HG03064 (cell line): Measurements from ENCODE around the gene ASS1.

Experiments
- ATAC-seq: cut with Tn5 transposase; IDR thresholded peaks from one replicate; pipeline ENCODE4 v1.9.1; 2021; ENCODE audit warnings: low read depth; ENCODE audit not compliant: unreplicated experiment

The ASS1 gene

DNA sequence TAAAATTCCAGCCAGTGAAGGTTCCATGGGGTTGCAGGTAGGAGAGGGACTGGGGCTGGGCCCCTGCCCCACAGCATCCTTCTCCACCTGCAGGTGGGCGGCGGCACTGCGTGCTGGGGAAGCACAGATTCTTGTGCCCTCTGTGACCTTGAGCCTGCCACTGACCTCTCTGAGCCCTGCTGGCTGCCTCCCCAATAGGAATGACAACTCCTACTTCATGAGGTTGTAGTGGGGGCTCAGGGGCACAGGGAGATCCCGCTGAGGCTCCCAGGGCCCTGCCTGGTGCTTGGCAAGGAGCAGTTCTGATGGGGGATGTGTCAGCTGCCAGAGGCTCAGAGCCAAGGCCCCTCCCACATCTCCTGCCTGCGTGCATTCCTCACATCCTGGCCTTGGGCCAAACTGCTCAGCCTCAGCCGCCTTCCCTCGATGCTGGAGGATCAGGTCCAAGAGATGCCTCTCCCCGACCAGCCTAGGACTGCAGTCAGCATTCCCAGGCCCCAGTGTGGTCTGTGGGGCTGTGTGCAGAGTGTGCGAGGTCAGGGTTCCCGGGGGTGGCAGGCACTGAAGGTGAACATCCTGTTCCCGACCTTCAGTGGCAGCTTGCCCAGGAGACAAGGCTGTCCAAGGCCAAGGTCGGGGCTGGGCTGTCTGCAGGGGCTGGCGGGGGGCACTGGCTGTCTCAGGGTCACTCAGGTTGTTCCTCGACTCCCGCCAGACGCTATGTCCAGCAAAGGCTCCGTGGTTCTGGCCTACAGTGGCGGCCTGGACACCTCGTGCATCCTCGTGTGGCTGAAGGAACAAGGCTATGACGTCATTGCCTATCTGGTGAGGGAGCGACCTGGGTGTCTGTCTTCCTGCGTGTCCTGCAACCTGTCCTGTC is 7.0 kb downstream of the ASS1 start:
- no peak for ATAC-seq

DNA sequence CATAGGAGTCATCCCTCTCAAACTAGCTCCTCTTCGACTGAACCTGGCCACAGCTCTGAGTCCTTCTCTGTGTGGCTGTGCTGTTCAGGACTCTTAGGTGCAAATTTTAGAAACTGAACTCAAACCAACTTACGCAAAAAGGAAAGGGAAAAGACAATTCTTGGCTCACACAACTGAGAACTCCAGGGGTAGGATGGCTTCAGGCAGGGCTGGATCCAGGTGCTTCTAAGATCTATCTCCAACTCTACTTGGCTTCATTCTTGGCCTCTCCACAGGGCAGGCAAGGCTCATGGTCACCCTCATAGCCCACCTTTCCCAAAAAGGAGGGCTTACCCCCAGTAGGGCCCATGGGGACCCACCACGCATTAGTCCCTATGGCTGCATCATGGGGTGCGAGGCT is 8.1 kb downstream of the ASS1 start:
- ATAC-seq: no peak

DNA sequence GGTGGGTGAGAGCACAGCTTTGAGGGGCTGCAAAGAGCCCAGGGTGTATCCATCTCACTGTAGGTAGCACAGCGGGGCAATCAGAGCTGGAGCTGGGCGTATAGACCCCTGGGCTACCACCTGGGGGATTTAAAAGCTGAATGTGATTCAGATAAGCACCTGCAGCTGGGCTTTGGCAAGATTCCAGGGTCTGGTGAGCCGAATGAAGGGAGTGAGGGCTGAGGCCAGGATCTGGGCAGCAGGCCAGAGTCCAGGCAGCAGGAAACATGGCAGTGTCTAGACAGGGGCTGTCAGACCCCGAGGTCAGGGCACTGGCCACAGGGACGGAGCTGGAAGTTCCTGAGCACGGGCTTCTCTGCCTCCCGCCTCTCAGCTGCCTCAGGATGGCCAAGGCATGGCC is 8.7 kb downstream of the ASS1 start:
- no peak for ATAC-seq

GRCh38 chr9:130454096-130454811 is 9.5 kb downstream of the ASS1 start:
- ATAC-seq: no peak

GRCh38 chr9:130454812-130455325 is 10.1 kb downstream of the ASS1 start:
- no peak for ATAC-seq

- no peak for ATAC-seq
These were observed 13.5 kb downstream of the ASS1 start for GRCh38 chr9:130458027-130458803.

DNA sequence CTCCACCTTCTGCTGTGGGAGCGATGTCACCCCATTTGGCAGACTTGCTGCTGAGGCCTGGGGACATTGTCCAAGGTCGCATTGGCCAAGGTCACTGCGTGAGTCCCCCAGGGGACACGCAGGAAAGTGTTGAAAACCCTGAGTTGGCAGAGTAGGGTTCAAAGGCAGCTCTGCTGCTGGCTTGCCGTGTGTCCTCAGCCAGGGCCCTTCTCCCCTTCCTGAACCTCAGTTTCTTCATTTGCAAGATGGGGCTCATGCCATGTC is 14.0 kb downstream of the ASS1 start:
- ATAC-seq: no peak

DNA sequence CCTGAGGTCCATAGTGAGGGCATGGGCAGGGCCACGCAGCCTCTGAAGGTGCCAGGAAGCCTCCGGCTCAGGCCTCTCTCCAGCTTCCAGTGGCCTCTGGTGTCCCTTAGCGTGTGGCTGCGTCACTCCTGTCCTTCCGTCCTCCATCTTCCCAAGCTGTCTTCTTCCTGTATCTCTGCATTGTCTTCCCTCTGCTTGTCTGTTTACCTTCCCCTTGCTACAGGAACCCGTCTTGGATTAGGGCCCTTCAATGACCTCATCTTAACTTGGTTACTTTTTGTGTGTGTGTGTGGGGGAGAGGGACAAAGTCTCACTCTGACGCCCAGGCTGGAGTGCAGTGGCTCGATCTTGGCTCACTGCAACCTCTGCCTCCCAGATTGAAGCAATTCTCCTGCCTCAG is 14.4 kb downstream of the ASS1 start:
- ATAC-seq: no peak

DNA sequence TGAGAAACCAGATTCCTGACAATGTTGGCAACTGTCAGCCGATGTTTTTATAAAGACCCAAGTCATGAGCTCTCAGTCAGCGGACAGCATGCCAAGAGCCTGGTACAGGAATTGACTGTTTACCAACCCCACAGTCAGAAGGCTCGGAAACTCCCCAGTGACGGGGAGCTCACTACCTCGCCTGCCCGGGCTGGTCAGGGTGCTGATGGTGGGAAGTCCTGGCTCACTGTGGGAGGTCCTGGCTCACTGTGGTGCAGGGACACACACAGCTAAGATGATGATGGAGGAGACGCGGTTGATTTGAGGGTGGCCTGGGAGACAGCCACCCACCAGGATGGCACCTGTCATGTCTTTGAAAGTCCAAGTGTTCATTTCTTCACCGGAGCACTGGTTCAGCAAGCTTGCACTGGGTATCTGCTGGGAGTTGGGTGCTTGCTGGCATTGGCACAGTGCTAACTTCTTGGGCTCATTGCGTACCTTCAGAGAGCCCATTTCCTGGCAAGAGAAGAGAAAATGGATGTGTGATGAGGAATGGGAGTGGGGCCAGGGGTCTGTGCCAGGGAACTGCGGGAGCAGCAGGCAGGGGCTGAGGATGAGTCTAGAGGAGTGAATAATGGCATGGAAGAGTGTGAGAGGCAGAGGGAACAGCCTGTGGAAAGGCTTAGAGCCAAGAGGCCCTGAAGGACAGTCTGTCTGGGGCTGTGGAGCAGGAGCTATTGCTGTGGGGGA is 15.3 kb downstream of the ASS1 start:
- no peak for ATAC-seq

- no peak for ATAC-seq
These were observed 16.5 kb downstream of the ASS1 start for GRCh38 chr9:130461218-130461630.

GRCh38 chr9:130461731-130462130 is 17.0 kb downstream of the ASS1 start:
- no peak for ATAC-seq

- ATAC-seq: no peak
These were observed 18.2 kb downstream of the ASS1 start for GRCh38 chr9:130462685-130463540.

GRCh38 chr9:130463763-130464745 is 19.3 kb downstream of the ASS1 start:
- ATAC-seq: no peak

DNA sequence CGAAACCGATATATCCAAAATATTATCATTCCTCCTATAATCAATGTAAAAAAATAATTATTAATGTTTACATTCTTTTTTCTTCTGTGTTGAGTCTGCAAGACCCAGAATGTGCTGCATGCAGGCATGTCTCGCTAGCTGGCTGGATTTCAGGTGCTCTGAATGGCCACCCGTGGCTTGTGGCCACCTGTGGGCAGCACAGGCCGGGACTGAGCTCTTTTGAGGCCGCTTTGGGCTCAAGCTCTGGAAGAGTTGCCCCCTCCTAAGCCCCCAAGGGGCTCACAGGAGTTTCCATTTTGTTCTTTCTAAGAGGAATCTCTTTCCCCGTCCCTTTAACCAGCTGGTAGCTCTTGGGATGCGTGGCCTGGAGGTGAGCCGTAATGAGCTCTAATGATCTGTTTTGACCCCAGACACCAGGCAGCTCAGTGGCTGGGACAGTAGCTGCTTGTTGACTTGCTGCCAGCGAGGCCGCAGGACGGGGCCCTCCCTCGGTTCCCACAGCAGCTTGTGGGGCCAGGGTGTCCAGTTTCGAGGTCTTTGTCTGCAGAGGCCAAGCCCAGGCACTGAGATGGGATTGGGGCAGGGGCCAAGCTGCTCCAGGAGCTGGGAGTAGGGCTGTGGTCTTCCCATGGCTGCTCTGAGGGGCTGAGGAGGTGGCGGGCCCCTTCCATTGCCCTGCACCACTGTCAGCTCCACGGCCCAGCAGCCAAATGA is 20.8 kb downstream of the ASS1 start:
- no peak for ATAC-seq

DNA sequence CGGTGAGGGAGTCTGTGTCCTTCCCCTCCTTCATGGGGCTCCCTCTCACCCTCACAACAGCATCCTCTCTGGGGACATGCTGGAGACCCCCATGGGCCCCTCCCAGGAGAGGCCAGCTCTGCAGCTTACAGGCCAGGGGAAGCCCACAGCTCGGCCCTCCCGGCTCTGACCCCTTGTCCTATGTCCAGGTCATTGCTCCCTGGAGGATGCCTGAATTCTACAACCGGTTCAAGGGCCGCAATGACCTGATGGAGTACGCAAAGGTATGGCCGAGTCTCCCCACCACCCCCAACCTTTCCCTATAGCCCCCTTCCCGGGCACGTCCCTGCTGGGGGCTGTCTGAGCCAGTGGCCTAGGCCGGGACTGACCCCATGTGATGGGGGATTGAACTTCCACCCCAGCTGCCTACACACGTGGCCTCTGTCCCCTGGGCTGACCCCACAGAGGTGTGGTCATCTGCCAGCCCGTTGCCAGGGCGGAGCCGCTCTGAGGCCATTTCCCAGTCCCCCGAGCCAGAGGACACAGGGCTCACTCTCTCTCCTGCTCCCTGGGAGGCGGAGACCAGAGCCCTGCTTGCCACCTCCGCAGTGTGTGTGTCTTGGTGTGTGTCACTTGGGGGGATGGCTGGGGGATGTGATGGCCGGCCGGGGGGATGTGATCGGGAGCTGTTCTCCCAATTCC is 21.9 kb downstream of the ASS1 start:
- no peak for ATAC-seq

DNA sequence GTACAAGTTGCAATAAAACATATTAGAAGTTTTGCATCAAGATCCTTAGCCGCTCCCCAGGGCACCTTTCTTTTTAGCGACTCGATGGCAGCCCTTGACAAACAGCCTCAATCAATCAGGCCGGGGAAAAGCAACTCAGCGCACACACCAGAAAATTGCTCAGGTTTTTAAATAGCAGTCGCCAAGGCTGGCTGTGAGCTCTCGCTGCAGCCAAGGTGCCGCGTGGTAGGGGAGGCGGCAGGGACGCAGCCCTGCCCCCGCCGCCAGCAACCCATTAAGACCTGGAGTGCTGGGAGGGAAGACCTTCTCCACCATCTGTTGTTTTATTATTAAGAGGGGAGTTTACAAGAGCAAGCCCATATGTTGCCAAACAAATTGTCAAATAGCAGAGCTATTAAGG is 22.6 kb downstream of the ASS1 start:
- no peak for ATAC-seq

GRCh38 chr9:130468566-130468965 is 23.8 kb downstream of the ASS1 start:
- ATAC-seq: no peak
